Calu3 (cell line): ENCODE data around the gene CUBN. TPM values are rescaled to one million over a fixed set of nuclear protein-coding genes. Genes with fewer than 3 reads are reported as not detected.
A peak's percentile ranks its signal among the peaks of the same experiment; 100 is the strongest.

Source experiments
- BruUV-seq: library from RNA; stranded (reverse); fragments of 400-500 nt; replicated peaks from 2 replicates; lab custom pipeline; 2021; lab: Mats Ljungman, UMichigan
- CTCF ChIA-PET: fragments of 300-600 bp; sonication (Branson Sonifier 250); formaldehyde crosslinking; loops from one replicate; lab custom pipeline; 2022; ENCODE audit warnings: antibody characterized with exemption; lab: Charles Lee
- DNase-seq: peaks from one replicate; pipeline ENCODE4 v3.0.0; 2022
- H3K27ac Mint-ChIP-seq: one replicate; pipeline ENCODE4 v1.8.0; 2022; ENCODE audit warnings: mixed read lengths; ENCODE audit not compliant: unreplicated experiment
- H3K27me3 Mint-ChIP-seq: one replicate; pipeline ENCODE4 v1.8.0; 2022; ENCODE audit warnings: mixed read lengths; ENCODE audit not compliant: unreplicated experiment
- H3K36me3 Mint-ChIP-seq: one replicate; pipeline ENCODE4 v1.8.0; 2022; ENCODE audit warnings: mild to moderate bottlenecking, moderate library complexity, mixed read lengths; ENCODE audit not compliant: insufficient read depth, unreplicated experiment
- H3K4me1 Mint-ChIP-seq: one replicate; pipeline ENCODE4 v1.8.0; 2022; ENCODE audit warnings: mild to moderate bottlenecking, low read depth, mixed read lengths; ENCODE audit not compliant: unreplicated experiment
- H3K4me3 Mint-ChIP-seq: one replicate; pipeline ENCODE4 v1.8.0; 2022; ENCODE audit warnings: mild to moderate bottlenecking, low read depth, moderate library complexity, mixed read lengths; ENCODE audit not compliant: unreplicated experiment
- H3K9me3 Mint-ChIP-seq: one replicate; pipeline ENCODE4 v1.8.0; 2022; ENCODE audit warnings: low read depth, mixed read lengths; ENCODE audit not compliant: unreplicated experiment
- CTCF ChIP-seq: fragments of 200-600 bp; IDR thresholded peaks from one replicate; pipeline ENCODE4 v1.8.0; 2022; ENCODE audit warnings: antibody characterized with exemption; ENCODE audit not compliant: unreplicated experiment
- intact Hi-C: fragments of 100-400 bp; cut with micrococcal nuclease; formaldehyde crosslinking; loops from one replicate; pipeline ENCODE4 v1.10.0; 2022; ENCODE audit not compliant: unreplicated experiment
- total RNA-seq: library from RNA; stranded (reverse); gene quantifications from 2 replicates; pipeline ENCODE4 v1.2.3, GENCODE V29; 2022

Gene CUBN
- total RNA-seq, 1 experiment from 2014 or later = 0.92 TPM

DNA sequence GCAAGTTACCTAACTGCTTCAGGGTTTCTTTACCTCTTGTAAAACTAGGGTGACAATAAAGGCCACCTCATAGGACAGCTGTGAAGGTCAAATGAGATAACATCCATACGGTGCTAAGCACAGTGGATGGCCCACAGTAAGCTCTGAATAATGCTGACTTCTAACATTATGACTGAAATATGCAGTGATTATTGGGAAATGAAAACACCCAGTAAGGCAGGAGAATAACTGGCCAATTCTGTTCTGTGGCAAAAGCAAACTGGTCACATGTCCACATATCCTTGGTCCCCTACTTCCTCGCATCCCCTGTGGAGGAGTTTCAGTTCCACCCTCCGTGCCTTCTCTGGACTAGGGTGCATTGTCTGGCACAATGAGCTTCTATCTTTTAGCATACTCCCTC lies 1.4 kb downstream of the CUBN start:
- CTCF ChIA-PET = no interaction called here
- H3K9me3 Mint-ChIP-seq = no peaks in the 10 kb centered on the region
- DNase-seq = no peak
- intact Hi-C loops = no loop called here
- H3K27me3 Mint-ChIP-seq = no peaks in the 10 kb centered on the region
- H3K4me3 Mint-ChIP-seq = no peak overlapping the region
- H3K4me1 Mint-ChIP-seq = peaks cover 21% of the 10 kb centered on the region
- TF ChIP-seq CTCF = no peak
- no TSS peak for BruUV-seq
- no peak overlapping the region for H3K27ac Mint-ChIP-seq
- H3K36me3 Mint-ChIP-seq = no peaks in the 10 kb centered on the region

DNA sequence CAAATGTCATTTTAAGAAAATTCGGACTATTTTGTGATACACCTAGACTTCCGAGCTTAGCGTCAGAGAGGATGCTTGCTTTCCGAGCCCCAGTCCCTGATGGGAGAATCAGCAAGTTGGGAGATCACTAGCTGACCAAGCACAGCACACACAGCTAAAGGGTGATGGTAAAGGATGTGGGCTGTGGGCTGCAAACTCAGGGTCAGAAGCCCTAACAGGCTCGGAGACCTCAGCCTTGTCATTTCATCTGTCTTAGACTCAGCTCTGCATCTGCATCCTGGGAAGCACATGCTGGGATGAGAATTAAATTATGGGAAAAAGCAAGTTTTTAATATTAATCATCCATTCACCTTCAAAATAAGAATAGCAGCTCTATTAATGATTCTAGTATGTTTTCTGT lies 3.3 kb downstream of the CUBN start:
- CTCF ChIA-PET = interaction anchor here (0.5 kb wide), 1 partner anchor 105 kb away, joined by 4 read pairs; no protein-coding TSS in a partner anchor
- Mint-ChIP-seq H3K9me3 (no peaks in the 10 kb centered on the region), H3K27me3 (no peaks in the 10 kb centered on the region), H3K4me3 (no peak overlapping the region), H3K27ac (no peak overlapping the region), H3K4me1 (peaks cover 15% of the 10 kb centered on the region), H3K36me3 (no peaks in the 10 kb centered on the region)
- intact Hi-C loops = no loop called here
- no TSS peak for BruUV-seq
- TF ChIP-seq CTCF = no peak
- no peak for DNase-seq

DNA sequence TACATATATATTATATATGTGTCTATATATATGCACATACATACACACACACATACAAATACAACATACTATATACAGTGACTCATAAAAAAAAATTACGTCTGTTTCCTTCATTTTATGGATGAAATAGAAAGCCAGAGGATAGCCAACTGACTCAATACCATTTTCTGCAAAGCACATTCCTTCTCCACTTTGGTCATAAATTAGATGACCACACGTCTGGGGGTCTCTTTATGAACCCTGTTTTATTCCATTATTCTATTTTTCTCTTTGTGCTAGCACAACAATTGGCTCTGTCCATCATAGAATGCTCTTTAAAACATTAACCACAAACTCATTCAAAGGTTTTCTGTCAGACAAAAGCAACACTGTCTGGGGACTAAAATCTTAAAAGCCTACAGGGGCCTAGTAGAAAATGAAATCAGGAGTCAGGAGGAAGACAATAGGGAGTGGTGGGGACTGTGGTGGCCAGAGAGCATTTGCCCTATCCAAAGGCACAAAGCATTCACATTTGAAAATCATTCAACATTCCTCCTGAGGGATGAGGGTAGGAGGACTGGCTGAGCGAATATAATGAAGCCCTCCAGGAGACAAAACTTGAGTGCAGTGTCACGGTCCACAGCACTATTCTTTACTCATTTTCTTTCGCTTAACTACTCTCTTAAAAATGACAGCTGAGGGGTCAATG lies 4.3 kb downstream of the CUBN start:
- no TSS peak for BruUV-seq
- CTCF ChIA-PET = no interaction called here
- Mint-ChIP-seq H3K27me3 (no peaks in the 10 kb centered on the region), H3K4me1 (peaks cover 15% of the 10 kb centered on the region), H3K36me3 (no peaks in the 10 kb centered on the region), H3K4me3 (no peak overlapping the region), H3K27ac (no peak overlapping the region), H3K9me3 (no peaks in the 10 kb centered on the region)
- DNase-seq = no peak
- intact Hi-C loops = no loop called here
- no peak for TF ChIP-seq CTCF

DNA sequence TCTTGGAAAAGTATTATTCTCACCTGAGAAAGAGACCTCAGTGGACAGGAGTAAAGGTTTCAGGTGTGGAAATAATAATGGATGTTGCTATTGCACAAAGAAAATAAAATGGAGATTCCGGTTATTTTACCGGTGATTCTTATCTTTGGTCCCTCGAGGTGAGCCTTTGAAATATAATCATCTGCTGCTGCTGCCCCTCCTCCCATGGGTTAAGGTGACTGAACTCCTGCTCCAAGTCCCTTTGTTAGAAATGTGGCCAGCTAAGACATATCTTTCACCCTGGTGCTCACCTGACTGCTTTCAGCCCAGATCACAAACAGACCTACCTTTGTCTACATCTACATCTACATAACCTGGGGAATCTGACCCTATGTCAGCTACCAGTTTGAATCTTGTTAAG lies 5.7 kb downstream of the CUBN start:
- no peak for TF ChIP-seq CTCF
- Mint-ChIP-seq H3K9me3 (no peaks in the 10 kb centered on the region), H3K36me3 (no peaks in the 10 kb centered on the region), H3K4me3 (no peak overlapping the region), H3K4me1 (peaks cover 15% of the 10 kb centered on the region), H3K27ac (peak overlapping the region; percentile 33), H3K27me3 (no peaks in the 10 kb centered on the region)
- no peak for DNase-seq
- CTCF ChIA-PET = no interaction called here
- no TSS peak for BruUV-seq
- intact Hi-C loops = no loop called here
